ENCODE measurements around the gene ZNF22.

- TF ChIP-seq CTCF (conservative IDR thresholded peaks at IDR 0.05) (no peak), EZH2 (IDR thresholded peaks at IDR 0.05; ENCODE audit: low read depth) (no peak)
These were observed 40.3 kb downstream of the ZNF22 start for GRCh38 chr10:45040921-45041542.

All from PC-9 (cell line).